Lower leg skin (tissue), 4 donors: ENCODE data around the gene APOB. TPM values are rescaled to one million over a fixed set of nuclear protein-coding genes. Genes with fewer than 3 reads are reported as not detected.

ENCODE experiments used
- DNase-seq, 2 donors: peaks; one replicate each; pipeline ENCODE4 v3.0.0-alpha.2; 2019; ENCODE audit warnings: low spot score in 2 of 2
- H3K4me3 ChIP-seq: fragments of 200-600 bp; sonication (generic); 2 replicates; pipeline ENCODE4 v1.5.1; 2017; ENCODE audit warnings: mild to moderate bottlenecking, low read depth; ENCODE audit not compliant: poor library complexity, severe bottlenecking
- POLR2A ChIP-seq, 2 donors: fragments of 450-650 bp; IDR thresholded peaks; one replicate each; pipeline ENCODE4 v1.6.1; 2016 to 2017; ENCODE audit warnings: antibody characterized with exemption in 2 of 2, mild to moderate bottlenecking in 1 of 2, moderate library complexity in 1 of 2
- WGBS, 2 donors: methylation state at CpG; one replicate each; pipeline ENCODE4 v1.1.5; 2018; 5-methylcytosine and 5-hydroxymethylcytosine counted together
- intact Hi-C: fragments of 100-400 bp; cut with DNase I; formaldehyde crosslinking; loops from one replicate; pipeline ENCODE4 v1.15.0; 2023; ENCODE audit warnings: low total_unique reads
- total RNA-seq, 4 donors: library from RNA; depleted of rRNA; stranded (reverse); fragments of >200 nt; gene quantifications; one replicate each; pipeline ENCODE4 v1.1.0, GENCODE V29; 2016
- TF ChIP-seq, protein P1 (sequence below), 3 donors: fragments of 450-650 bp; IDR thresholded peaks; one replicate each; pipeline ENCODE4 v1.5.1; 2016; ENCODE audit warnings: antibody characterized with exemption in 3 of 3, mild to moderate bottlenecking in 3 of 3, moderate library complexity in 2 of 3

APOB gene
- total RNA-seq, 4 donors from 2014 or later = 2.2 to 3.2 (median 2.3) TPM

DNA sequence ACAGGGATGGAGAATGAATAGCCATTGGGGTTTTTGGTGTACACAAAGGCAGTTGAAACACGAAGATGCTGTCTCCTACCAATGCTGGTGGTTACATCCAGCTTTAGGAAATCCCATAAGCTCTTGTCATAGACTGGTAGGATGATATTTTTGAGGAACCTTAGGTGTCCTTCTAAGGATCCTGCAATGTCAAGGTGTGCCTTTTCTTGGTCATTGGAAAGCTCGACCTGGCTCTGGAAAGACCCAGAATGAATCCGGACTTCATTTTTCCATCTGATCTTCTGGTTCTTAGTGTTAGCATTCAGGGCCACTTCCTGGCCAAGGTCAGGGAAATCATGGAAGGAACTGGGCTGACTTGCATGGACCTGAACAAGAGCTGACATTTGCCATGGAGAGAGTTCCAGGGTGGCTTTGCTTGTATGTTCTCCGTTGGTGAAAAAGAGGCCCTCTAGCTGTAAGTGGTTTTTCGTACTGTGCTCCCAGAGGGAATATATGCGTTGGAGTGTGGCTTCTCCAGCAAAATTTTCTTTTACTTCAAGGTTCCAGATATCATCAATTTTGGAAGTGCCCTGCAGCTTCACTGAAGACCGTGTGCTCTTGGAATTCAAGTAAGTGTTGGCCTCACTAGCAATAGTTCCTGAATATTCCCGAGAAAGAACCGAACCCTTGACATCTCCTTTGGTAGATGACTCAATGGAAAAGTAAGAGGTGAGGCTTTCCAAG is 38.0 kb downstream of the APOB start:
- no peak for TF ChIP-seq POLR2A (IDR thresholded peaks at IDR 0.05)
- TF ChIP-seq, protein P1, sequence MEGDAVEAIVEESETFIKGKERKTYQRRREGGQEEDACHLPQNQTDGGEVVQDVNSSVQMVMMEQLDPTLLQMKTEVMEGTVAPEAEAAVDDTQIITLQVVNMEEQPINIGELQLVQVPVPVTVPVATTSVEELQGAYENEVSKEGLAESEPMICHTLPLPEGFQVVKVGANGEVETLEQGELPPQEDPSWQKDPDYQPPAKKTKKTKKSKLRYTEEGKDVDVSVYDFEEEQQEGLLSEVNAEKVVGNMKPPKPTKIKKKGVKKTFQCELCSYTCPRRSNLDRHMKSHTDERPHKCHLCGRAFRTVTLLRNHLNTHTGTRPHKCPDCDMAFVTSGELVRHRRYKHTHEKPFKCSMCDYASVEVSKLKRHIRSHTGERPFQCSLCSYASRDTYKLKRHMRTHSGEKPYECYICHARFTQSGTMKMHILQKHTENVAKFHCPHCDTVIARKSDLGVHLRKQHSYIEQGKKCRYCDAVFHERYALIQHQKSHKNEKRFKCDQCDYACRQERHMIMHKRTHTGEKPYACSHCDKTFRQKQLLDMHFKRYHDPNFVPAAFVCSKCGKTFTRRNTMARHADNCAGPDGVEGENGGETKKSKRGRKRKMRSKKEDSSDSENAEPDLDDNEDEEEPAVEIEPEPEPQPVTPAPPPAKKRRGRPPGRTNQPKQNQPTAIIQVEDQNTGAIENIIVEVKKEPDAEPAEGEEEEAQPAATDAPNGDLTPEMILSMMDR (IDR thresholded peaks at IDR 0.05) = no peak
- no peak for DNase-seq
- 84 to 87% methylated on average over 9 of the region's 9 CpGs for WGBS, 2 donors

DNA sequence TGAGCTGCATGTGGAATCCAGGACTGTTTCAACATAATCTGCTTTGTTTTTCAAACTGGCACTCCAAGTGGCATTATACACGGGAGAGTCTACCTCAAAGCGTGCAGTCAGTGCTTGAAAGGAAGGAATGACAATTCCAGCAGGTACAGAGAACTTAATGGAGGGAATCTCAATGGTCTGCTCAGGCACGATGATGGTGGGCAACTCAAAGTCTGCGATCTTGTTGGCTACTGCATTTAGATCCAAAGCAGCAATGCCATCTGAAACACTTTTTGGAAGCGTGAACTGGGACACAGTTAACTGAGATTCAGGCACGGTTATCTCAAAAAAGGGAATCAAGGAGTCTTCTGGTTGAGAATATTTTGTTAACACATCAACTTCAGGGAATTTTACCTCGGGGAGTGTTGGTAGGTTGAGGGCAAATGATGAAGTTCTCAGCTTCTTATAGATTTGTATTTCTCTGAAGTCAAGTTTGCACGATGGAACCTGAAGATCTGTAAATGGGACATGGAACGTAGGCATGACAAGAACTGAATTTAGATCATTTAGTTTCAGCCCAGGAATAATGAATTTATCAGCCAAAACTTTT is 38.7 kb downstream of the APOB start:
- WGBS, 2 donors = 90 to 91% methylated on average over 9 of the region's 9 CpGs
- intact Hi-C loops = no loop called here
- TF ChIP-seq, protein P1 (IDR thresholded peaks at IDR 0.05) = no peak
- TF ChIP-seq POLR2A (IDR thresholded peaks at IDR 0.05) = no peak
- H3K4me3 ChIP-seq = no peak overlapping the region
- DNase-seq = no peak

More for the DNA sequence above, 38.0 kb downstream of the APOB start:
- intact Hi-C loops = no loop called here
- H3K4me3 ChIP-seq = no peak overlapping the region

DNA sequence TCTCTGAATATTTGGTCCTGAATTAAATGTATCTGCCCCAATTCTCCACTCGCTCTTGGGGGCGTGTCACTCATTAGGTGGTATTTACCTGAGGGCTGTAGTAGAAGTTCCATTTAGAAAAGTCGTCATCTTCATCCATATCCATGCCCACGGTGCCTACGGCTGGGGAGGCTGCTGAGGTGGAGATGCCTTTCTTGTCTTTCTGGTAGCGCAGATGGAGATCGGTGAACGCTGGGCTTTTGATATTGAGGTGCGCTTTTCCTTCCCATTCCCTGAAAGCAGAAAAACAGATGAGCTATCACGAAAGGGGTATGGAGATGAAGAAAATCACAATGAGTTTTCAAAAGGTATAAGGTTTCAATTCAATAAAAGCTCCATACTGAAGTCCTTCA is 39.7 kb downstream of the APOB start:
- no peak for DNase-seq
- H3K4me3 ChIP-seq = no peak overlapping the region
- 90 to 92% methylated on average over 10 of the region's 10 CpGs for WGBS, 2 donors
- no peak for TF ChIP-seq POLR2A (IDR thresholded peaks at IDR 0.05)
- TF ChIP-seq, protein P1 (IDR thresholded peaks at IDR 0.05) = no peak
- intact Hi-C loops = no loop called here

DNA sequence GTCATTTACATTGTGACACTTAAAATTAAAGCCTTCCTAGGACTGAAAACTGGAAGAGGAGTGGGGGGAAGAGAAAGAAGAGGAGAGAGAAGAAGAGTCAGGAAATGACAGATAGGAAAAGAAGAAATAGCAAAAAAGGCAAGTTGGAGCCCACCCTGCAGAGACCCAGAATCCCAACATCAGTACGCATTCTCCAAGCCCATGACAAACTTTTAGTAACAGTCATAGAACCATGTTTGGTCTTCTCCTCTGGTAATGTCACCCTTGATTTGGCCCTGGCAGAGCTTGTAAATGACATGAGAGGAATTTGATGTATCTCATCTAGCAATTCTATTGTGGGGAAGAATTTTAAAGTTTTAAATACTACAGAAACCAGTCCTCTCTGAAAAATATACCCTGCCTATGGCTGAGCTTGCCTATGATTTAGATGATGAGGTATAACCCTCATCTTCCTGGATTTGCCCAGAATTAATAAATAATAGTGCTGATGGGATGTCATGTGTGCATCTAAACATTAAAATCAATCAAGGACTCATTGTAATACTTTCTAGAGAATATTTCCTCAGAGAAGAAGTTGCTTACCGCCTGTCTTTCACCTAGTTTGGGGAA is 40.2 kb downstream of the APOB start:
- no peak for DNase-seq
- H3K4me3 ChIP-seq = no peak overlapping the region
- TF ChIP-seq, protein P1 (IDR thresholded peaks at IDR 0.05) = no peak
- TF ChIP-seq POLR2A (IDR thresholded peaks at IDR 0.05) = no peak
- intact Hi-C loops = no loop called here
- WGBS, 2 donors = 94 to 100% methylated on average over 2 of the region's 2 CpGs

DNA sequence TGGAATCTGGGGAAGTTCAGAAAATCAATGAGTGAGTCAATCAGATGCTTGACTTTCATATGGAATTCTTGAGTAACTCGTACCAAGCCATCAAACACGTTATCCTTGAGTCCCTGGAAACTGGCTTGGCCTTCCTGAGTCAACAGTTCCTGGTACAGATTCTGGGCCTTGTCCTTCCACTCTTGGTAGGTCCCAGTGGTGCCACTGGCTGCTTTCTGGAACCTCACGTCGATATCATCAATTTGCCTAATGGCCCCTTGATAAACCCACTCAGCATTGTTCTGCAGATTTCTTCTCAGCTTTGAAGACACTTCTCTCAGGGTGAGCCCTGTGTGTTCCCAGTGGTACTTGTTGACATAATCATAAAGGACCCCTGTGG is 41.1 kb downstream of the APOB start:
- intact Hi-C loops = no loop called here
- 84 to 90% methylated on average over 4 of the region's 4 CpGs for whole genome bisulfite sequencing, 2 donors
- TF ChIP-seq, protein P1 (IDR thresholded peaks at IDR 0.05) = no peak
- no peak for TF ChIP-seq POLR2A (IDR thresholded peaks at IDR 0.05)
- no peak overlapping the region for H3K4me3 ChIP-seq
- DNase-seq = no peak
